ENCODE results near the gene PIGC.

GRCh38 chr1:172398193-172398592 is 45.7 kb downstream of the PIGC start:
- TF ChIP-seq POLR2A (IDR thresholded peaks at IDR 0.05) (no peak), CTCF (IDR thresholded peaks at IDR 0.05) (no peak)

All from thyroid gland (tissue), 4 donors.